IMR-90 (cell line): ENCODE results near the gene NDUFAF5. TPM values are rescaled to one million over a fixed set of nuclear protein-coding genes. Genes with fewer than 3 reads are reported as not detected.

Experiments used
- ATAC-seq: fragments of 200-7000 bp; cut with Tn5 transposase; 2 replicates; pipeline ENCODE4 v1.9.1; 2020; ENCODE audit warnings: low read depth, mild to moderate bottlenecking, moderate library complexity
- BruUV-seq: library from RNA; stranded (reverse); fragments of 400-500 nt; replicated peaks from 2 replicates; lab custom pipeline; 2021; lab: Mats Ljungman, UMichigan
- CTCF ChIA-PET: fragments of 300-600 bp; formaldehyde crosslinking; extraction: SDS; loops from one replicate; lab custom pipeline; 2021; ENCODE audit warnings: antibody characterized with exemption; lab: Yijun Ruan, JAX
- POLR2A ChIA-PET: fragments of 300-600 bp; sonication (Branson Sonifier 250); formaldehyde crosslinking; loops from one replicate; lab custom pipeline; 2022; ENCODE audit warnings: antibody characterized with exemption; ENCODE audit not compliant: unreplicated experiment; lab: Charles Lee
- DNase-seq: peaks from one replicate; pipeline ENCODE4 v3.0.0; 2013
- H2AFZ ChIP-seq: replicated peaks from 2 replicates; pipeline ENCODE3; 2013; ENCODE audit warnings: low read length, mild to moderate bottlenecking; ENCODE audit not compliant: poor library complexity
- H2AK5ac ChIP-seq: 2 replicates; pipeline ENCODE4 v1.6.1; 2013; ENCODE audit warnings: low read depth, low read length, inconsistent platforms
- H2AK9ac ChIP-seq: replicated peaks from 2 replicates; pipeline ENCODE3; 2013; ENCODE audit warnings: mild to moderate bottlenecking, low read depth, low read length, moderate library complexity; ENCODE audit not compliant: poor library complexity
- H2BK120ac ChIP-seq: 2 replicates; pipeline ENCODE4 v1.6.1; 2013; ENCODE audit warnings: low read depth, low read length, inconsistent platforms
- H2BK15ac ChIP-seq: 3 replicates; pipeline ENCODE4 v1.6.1; 2013; ENCODE audit warnings: low read depth, low read length, inconsistent platforms
- H2BK20ac ChIP-seq: 2 replicates; pipeline ENCODE4 v1.6.1; 2013; ENCODE audit warnings: low read depth, mild to moderate bottlenecking, inconsistent platforms, low read length, moderate library complexity
- H2BK5ac ChIP-seq: 2 replicates; pipeline ENCODE4 v1.6.1; 2013; ENCODE audit warnings: mild to moderate bottlenecking, low read depth, low read length, inconsistent platforms; ENCODE audit not compliant: poor library complexity, severe bottlenecking
- H3K14ac ChIP-seq: replicated peaks from 2 replicates; pipeline ENCODE4 v1.6.1; 2013; ENCODE audit warnings: low read depth, low read length, inconsistent platforms
- H3K18ac ChIP-seq: 2 replicates; pipeline ENCODE4 v1.6.1; 2013; ENCODE audit warnings: low read depth, low read length, control low read depth
- H3K23ac ChIP-seq: 2 replicates; pipeline ENCODE4 v1.6.1; 2013; ENCODE audit warnings: low read depth, low read length, inconsistent platforms
- H3K27ac ChIP-seq: 2 replicates; pipeline ENCODE4 v1.5.1; 2013; ENCODE audit warnings: mild to moderate bottlenecking, control low read depth, low read length; ENCODE audit not compliant: insufficient read depth
- H3K27me3 ChIP-seq: 2 replicates; pipeline ENCODE4 v1.6.1; 2013; ENCODE audit warnings: low read length; ENCODE audit not compliant: control insufficient read depth, insufficient read depth
- H3K36me3 ChIP-seq: 2 replicates; pipeline ENCODE4 v1.6.1; 2013; ENCODE audit warnings: low read length, mixed read lengths; ENCODE audit not compliant: control insufficient read depth, insufficient read depth
- H3K4ac ChIP-seq: 2 replicates; pipeline ENCODE4 v1.6.1; 2013; ENCODE audit warnings: low read depth, low read length, inconsistent platforms
- H3K4me1 ChIP-seq: 2 replicates; pipeline ENCODE4 v1.6.1; 2013; ENCODE audit warnings: low read length, mixed read lengths; ENCODE audit not compliant: control insufficient read depth, insufficient read depth
- H3K4me2 ChIP-seq: 2 replicates; pipeline ENCODE4 v1.6.1; 2013; ENCODE audit warnings: low read depth, mild to moderate bottlenecking, control low read depth, low read length, moderate library complexity
- H3K4me3 ChIP-seq: 2 replicates; pipeline ENCODE4 v1.5.1; 2013; ENCODE audit warnings: low read depth, mild to moderate bottlenecking, control low read depth, low read length, moderate library complexity; ENCODE audit not compliant: insufficient read depth
- H3K56ac ChIP-seq: 2 replicates; pipeline ENCODE4 v1.6.1; 2013; ENCODE audit warnings: low read length, inconsistent platforms; ENCODE audit not compliant: insufficient read depth; ENCODE audit errors: extremely low read depth
- H3K79me1 ChIP-seq, 2 experiments: 2 replicates each; pipeline ENCODE4 v1.6.1; 2013; ENCODE audit warnings: low read length in 2 of 2, inconsistent platforms in 1 of 2, low read depth in 1 of 2
- H3K9ac ChIP-seq: 2 replicates; pipeline ENCODE4 v1.6.1; 2013; ENCODE audit warnings: low read depth, low read length, control low read depth
- H3K9me1 ChIP-seq: 2 replicates; pipeline ENCODE4 v1.6.1; 2013; ENCODE audit warnings: low read length, inconsistent platforms; ENCODE audit not compliant: insufficient read depth
- H3K9me3 ChIP-seq: 2 replicates; pipeline ENCODE4 v1.6.1; 2013; ENCODE audit warnings: low read length; ENCODE audit not compliant: control insufficient read depth, insufficient read depth
- H4K20me1 ChIP-seq: 2 replicates; pipeline ENCODE4 v1.6.1; 2013; ENCODE audit warnings: low read length, inconsistent platforms; ENCODE audit not compliant: insufficient read depth
- H4K5ac ChIP-seq: 2 replicates; pipeline ENCODE4 v1.6.1; 2013; ENCODE audit warnings: mild to moderate bottlenecking, low read depth, low read length, control low read depth
- H4K8ac ChIP-seq, 2 experiments: 2 replicates each; pipeline ENCODE4 v1.6.1; 2013; ENCODE audit warnings: low read depth in 2 of 2, low read length in 2 of 2, control low read depth in 1 of 2, inconsistent platforms in 1 of 2
- H4K91ac ChIP-seq: 2 replicates; pipeline ENCODE4 v1.6.1; 2013; ENCODE audit warnings: low read depth, low read length, inconsistent platforms; ENCODE audit not compliant: insufficient read depth
- BHLHE40 ChIP-seq: fragments of 150-350 bp; IDR thresholded peaks from 2 replicates; pipeline ENCODE4 v1.6.1; 2016; ENCODE audit warnings: mild to moderate bottlenecking, low read depth, low read length
- FOS ChIP-seq: fragments of 150-350 bp; IDR thresholded peaks from 2 replicates; pipeline ENCODE4 v1.6.1; 2016; ENCODE audit warnings: low read depth, low read length
- POLR2A ChIP-seq: IDR thresholded peaks from 2 replicates; pipeline ENCODE4 v1.6.1; 2012; ENCODE audit warnings: mild to moderate bottlenecking, low read depth, low read length
- WGBS, 2 experiments: methylation state at CpG; one replicate each; pipeline versions ENCODE4 v1.1.5 to v1.1.7; 2013; ENCODE audit warnings: missing lambda C conversion rate in 2 of 2; ENCODE audit not compliant: insufficient read length in 1 of 2; ENCODE audit errors: extremely low coverage in 2 of 2; 5-methylcytosine and 5-hydroxymethylcytosine counted together
- dilution Hi-C: fragments of 300-500 bp; cut with HindIII; formaldehyde crosslinking; loops from one replicate; pipeline ENCODE4 v1.14.3; 2018; ENCODE audit warnings: low sequenced_read_pairs; ENCODE audit not compliant: unreplicated experiment
- in situ Hi-C: fragments of 300-500 bp; cut with MboI; formaldehyde crosslinking; loops from 3 replicates; pipeline ENCODE4 v1.14.3; 2019; ENCODE audit warnings: low sequenced_read_pairs, inconsistent platforms, mixed read lengths
- intact Hi-C: fragments of 100-400 bp; cut with micrococcal nuclease; formaldehyde crosslinking; loops from 2 replicates; pipeline ENCODE4 v1.10.0; 2022
- polyA plus RNA-seq, 3 experiments: library from polyadenylated mRNA; depleted of rRNA; stranded (reverse); fragments of >200 nt; gene quantifications; 2 replicates each; pipeline ENCODE4 v1.2.3, GENCODE V29; 2012; ENCODE audit warnings: low replicate concordance in 1 of 3
- total RNA-seq: library from RNA; depleted of rRNA; stranded (reverse); fragments of >200 nt; gene quantifications from 2 replicates; pipeline ENCODE4 v1.2.3, GENCODE V29; 2012

Gene NDUFAF5
- total and polyA plus RNA-seq, 2 of the 4 experiments (the other 2 are of a cell fraction) = 6.8 to 12.3 TPM

GRCh38 chr20:13784271-13784892, 446 bp upstream of the NDUFAF5 start:
- H2BK20ac ChIP-seq = no peak overlapping the region
- H3K18ac ChIP-seq = peak overlapping the region; percentile 13; the same call in 1 of the 2 replicates
- peak overlapping the region; percentile 55 for H3K27ac ChIP-seq
- peak overlapping the region; percentile 88 for H3K23ac ChIP-seq
- H2AFZ ChIP-seq = peak overlapping the region; percentile 92
- peak; percentile 27 for ATAC-seq
- 0 out of 2 replicates have a peak overlapping the region, but pooled peaks have one; percentile 9 for H2BK120ac ChIP-seq
- peaks cover 9 to 39% of the 10 kb centered on the region in 2 experiments; a peak in 3 of 4 replicates for H3K79me1 ChIP-seq
- H3K4me1 ChIP-seq = peaks cover 3% of the 10 kb centered on the region
- H3K4ac ChIP-seq = peak overlapping the region; percentile 63
- no peaks in the 10 kb centered on the region for H3K9me3 ChIP-seq
- peaks cover 4% of the 10 kb centered on the region; the same call in 1 of the 2 replicates for H4K20me1 ChIP-seq
- intact Hi-C loops = loop anchor here (10.0 kb wide), 1 partner anchor 150 kb away; the partner anchor contains the start of gene TASP1
- peaks cover 8% of the 10 kb centered on the region for H3K36me3 ChIP-seq
- BruUV-seq = no TSS peak
- H3K56ac ChIP-seq = peak overlapping the region; percentile 37; the same call in 1 of the 2 replicates
- no peak for DNase-seq
- no peak overlapping the region for H2AK5ac ChIP-seq
- in situ Hi-C loops = no loop called here
- peak overlapping the region; percentile 20; the same call in 1 of the 2 replicates for H4K91ac ChIP-seq
- peak overlapping the region; percentile 68 for H3K4me3 ChIP-seq
- WGBS, 2 experiments = 2% methylated on average over 12 of the region's 26 CpGs; no CpG with 5 or more reads in 1 of the 2 experiments
- H3K27me3 ChIP-seq = no peaks in the 10 kb centered on the region
- dilution Hi-C loops = no loop called here
- H2BK5ac ChIP-seq = peak overlapping the region; percentile 35
- TF ChIP-seq FOS = no peak
- no peak for TF ChIP-seq BHLHE40
- peak; percentile 74; the same call in 1 of the 2 replicates for TF ChIP-seq POLR2A
- H3K9me1 ChIP-seq = peaks cover 3% of the 10 kb centered on the region; the same call in 1 of the 2 replicates
- H3K4me2 ChIP-seq = peak overlapping the region; percentile 84
- H4K5ac ChIP-seq = peak overlapping the region; percentile 43
- H3K9ac ChIP-seq = peak overlapping the region; percentile 87
- peak overlapping the region in 1 of 2 experiments; percentile 75; a peak in 3 of 4 replicates for H4K8ac ChIP-seq
- ChIA-PET CTCF (interaction anchor here (0.6 to 2.8 kb wide), 3 partner anchors 13 to 486 kb away, joined by 3 to 8 read pairs (median 4); no protein-coding TSS in a partner anchor), POLR2A (interaction anchor here (1.1 kb wide), 1 partner anchor 9 kb away, joined by 13 read pairs; no protein-coding TSS in a partner anchor)
- peak overlapping the region; percentile 83 for H2AK9ac ChIP-seq
- peak overlapping the region; percentile 85 for H3K14ac ChIP-seq
- no peak overlapping the region for H2BK15ac ChIP-seq
